Kasumi-1 (cell line): Measurements from ENCODE around the gene MACROH2A1.

Experiments used
- DNase-seq, 2 experiments: peaks; one replicate each; lab custom pipeline; 2025; lab: John Stamatoyannopoulos, UW

MACROH2A1 gene

DNA sequence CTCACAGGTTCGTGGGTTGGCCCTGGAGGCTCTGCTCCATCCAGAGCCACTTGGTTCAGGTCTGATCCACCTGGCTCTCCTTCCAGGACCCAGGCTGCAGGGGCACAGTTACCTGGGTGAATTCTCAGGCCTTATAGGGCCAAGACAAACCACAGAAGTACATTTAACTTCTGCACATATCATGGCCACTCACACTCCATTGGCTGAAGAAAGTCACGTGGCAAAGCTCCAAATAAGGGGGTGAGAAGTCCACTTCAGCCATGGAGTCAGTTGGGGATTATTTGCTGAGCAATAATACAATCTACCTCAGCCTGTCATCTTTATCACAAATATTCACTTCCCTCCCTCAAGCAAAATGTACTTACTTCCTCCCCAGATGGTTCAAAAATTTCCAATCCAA, 83.6 kb downstream of the MACROH2A1 start:
- no peak for DNase-seq

DNA sequence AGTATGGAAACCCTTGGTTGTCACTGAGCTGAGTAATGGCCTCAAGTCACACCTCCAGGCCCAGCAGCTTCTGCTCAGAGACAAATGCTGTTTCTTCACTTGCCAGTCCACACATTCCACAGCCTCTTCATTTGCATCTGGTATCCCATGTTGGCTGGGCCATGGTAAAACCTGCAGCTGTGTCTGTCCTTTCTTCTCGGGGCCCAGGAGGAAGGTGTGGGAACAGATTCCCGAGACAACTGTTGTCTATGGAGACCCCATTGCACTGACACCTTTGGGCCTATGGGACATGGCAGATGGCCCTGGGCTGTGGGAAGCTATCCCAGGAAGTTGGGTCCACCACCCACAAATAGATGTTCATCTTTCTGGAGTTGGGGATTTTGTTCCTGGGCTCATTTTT, 85.1 kb downstream of the MACROH2A1 start:
- no peak for DNase-seq

- DNase-seq, result no peak
Measured at GRCh38 chr5:135313405-135313804, 85.6 kb downstream of the MACROH2A1 start.

GRCh38 chr5:135312255-135312935, 86.6 kb downstream of the MACROH2A1 start:
- DNase-seq, result no peak

DNA sequence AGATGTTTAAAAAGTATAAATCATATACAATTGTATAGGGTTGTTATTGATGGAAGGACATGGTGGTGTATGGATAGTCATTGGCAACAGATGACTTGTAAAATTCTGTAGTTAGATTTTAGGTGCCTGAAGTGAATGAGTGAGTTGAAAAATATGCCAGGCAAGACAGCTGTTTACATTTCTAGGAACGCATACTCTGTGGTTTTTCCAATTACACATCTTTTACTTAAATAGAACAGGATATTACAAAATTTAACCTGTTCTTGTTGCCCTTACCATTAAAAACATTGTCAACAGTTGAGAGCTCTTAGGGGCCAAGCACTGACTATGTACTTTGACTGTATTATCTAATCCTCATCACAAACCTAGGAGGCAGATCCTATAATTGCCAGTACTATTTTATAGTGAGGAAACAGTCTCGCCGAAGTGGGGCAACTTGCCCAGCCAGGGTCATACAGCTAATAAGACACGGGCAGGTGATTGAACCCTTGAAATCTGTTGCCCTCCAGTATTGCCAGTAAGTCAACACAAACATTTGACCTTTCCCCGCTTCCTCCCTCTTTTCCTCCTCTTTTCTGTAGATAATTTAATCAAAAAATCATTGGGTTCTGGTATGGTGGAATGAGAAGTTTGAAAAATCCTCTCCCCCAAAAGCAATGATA, 88.6 kb downstream of the MACROH2A1 start:
- no peak for DNase-seq

GRCh38 chr5:135309391-135310327, 89.4 kb downstream of the MACROH2A1 start:
- no peak for DNase-seq

- no peak for DNase-seq
Measured at GRCh38 chr5:135308752-135309151, 90.3 kb downstream of the MACROH2A1 start.

DNA sequence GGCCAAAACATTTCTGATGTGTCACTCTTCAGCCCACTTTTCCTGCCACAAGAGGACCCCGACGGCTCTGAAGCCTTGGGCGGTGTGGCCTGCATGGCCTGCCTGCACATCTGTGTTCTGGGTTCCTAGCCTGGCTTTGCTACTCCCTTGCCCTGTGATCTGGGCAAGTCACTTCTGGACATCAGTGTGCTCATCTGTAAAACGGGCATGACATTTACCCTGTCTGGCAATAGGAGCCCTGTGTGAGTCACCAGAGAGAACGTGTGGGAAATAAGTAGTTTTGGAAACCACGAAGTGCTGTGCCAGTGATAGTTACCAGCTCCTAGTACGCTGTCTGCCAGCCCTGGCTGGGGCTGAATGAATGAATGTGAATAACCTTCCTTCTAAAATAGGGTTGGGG, 90.8 kb downstream of the MACROH2A1 start:
- no peak for DNase-seq

DNA sequence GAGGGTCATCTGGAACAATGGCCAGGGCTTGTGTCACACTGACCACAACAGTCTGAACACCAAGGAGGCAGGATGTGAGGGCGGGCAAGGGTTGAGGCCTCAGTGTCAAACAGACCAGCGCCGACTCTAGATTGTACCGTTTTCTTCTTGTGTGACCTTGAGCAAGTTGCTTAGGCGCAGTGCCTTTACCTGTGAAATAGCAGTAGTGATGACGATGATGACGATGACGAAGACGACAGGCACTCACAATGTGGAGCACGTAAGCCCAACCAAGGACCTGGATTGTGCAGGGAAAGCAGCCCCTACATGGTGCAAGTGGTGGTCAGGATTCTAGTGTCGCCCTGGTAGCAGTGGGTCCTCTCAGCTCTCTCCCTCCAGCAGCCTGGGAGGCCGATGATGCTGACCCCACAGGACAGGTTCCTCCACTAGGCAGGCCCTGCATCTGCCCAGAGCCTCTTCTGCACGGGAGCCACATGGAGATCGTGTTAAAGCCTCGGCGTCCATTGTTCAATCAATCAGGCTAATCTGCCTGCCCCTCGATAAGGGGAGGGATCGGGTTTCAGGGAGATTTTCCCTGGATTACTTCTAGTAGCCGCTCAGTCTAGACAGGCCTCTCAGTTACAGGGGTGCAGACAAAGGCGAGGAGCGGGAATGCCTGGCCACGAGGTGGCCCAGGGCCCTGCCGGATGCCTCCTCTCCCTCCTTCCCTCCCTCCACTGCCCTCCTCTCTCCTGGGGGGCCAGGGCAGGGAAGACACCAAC, 91.7 kb downstream of the MACROH2A1 start:
- no peak for DNase-seq

GRCh38 chr5:135306557-135306956, 92.5 kb downstream of the MACROH2A1 start:
- DNase-seq, result no peak

- DNase-seq, result no peak
Measured at GRCh38 chr5:135304352-135305221, 94.4 kb downstream of the MACROH2A1 start.

GRCh38 chr5:135303582-135304173, 95.4 kb downstream of the MACROH2A1 start:
- no peak for DNase-seq

DNA sequence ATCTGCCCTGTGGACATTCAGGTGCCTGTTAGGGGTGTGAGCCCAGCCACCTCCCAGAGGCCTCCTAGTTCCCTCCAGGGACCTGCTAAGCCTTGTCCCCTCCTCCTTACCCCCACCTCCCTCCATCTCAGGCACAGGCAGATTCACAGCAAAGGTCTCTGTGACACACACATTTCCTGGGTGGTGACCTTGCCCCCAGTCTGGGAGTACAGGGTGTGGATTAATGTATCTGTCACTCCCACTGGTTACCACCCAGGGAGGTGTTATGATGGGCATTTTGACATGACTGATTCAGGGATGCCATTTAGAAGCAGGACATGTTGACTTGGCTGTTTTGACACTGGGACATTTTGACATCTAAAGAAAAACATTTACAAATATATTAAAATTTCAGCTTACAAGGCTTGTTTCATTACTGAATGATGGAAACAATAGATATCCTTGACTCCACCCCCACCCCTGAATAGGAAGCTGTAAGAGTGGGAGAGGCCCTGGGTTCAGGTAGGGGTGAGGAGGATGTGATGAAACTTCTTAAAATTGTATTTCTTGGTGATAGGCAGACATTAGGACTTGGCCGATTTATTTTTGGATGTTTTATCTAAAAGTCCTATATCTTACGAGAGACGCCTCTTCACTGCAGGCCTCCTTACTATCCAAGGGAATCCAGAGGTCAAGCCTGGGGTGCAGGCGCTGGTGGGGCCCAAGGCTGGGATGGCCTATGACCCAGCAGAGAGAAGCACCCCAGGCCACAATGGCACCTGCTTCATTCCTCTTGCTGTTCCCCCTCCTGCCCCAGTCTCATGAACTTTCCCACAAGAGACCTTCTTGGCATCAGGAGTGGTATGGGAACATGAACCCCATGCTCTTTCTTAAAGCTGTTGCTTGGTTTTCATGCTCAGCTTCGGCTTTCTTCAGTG, 101.9 kb downstream of the MACROH2A1 start:
- no peak for DNase-seq

GRCh38 chr5:135295852-135296251, 103.2 kb downstream of the MACROH2A1 start:
- no peak for DNase-seq

- DNase-seq, result no peak
Measured at GRCh38 chr5:135294793-135295192, 104.2 kb downstream of the MACROH2A1 start.

DNA sequence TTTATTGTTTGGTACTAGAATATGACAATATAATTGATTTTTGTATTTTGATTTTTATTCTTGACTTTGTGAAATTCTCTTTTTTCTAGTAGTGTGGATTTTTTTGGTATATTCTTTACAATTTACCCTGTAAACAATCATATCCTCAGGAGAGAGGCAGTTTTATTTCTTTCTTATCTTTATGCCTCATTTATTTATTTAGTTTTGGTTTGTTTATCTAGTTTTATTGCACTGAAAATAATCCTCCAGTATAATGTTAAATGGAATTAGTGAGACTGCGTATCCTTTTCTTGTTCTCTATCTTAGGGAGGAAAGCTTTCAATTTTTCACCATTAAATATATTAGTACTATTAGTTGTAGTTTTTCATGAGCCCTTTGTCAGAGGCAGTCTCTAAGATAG, 109.4 kb downstream of the MACROH2A1 start:
- no peak for DNase-seq

- DNase-seq, result no peak
Measured at GRCh38 chr5:135287551-135287950, 111.5 kb downstream of the MACROH2A1 start.
